Measurements from ENCODE around the gene WIF1. TPM values are rescaled to one million over a fixed set of nuclear protein-coding genes. Genes with fewer than 3 reads are reported as not detected.

WIF1 gene
- total RNA-seq: under 1 TPM; 0.46 to 0.76 TPM
- long read RNA-seq, donor 1: 0 reads
- long read RNA-seq, donor 2: 0 reads

DNA sequence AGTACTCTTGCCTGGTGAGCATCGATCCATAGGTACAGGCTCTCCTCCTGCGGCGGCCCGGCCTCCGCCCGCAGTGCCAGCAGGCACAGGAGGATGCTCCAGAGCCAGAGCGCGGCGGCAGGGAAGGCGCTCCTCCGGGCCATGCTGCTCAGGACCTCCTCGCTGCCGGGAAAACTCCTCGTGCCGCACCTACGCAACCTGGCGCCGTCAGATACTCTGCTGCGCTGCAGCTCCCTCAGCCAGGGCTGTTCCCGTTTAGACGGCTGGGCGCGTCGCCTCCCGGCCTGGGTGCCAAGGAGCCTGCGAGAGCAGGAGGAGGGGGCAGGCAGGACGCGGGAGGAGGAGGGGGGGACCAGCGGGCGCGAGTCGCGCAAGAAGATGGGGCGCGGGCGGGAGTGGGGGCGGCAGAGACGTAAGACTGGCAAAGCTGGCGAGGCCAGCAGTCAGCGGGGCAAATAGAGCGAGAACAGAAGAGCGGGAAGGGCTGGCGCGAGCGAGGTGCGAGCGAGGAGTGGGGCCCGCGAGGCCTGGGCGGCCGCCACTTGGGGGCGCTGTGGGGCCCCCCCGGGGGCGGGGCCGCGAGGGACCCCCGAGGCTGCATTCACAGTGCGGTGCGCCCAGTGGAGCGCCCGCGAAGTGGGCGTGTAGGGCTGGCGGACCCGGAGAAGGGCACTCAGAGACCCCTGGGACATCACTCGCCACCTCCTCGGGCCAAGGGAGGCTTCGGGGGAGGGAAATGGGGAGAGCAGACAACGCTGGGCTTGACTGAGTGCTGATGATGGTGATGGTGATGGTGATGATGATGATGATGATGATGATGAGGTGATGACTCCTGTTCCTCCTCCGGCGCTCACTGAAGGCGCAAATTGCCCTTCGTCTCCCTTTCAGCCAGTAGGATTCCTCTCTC is at the start of gene WIF1:
Gene WIF1 (minus strand): TSS at position 257 of the 907 bp plus-strand sequence. CDS start 114 bp downstream, at position 143.
- peak; percentile 80 for DNase-seq (ENCODE audit: low spot score)
- intact Hi-C loops (cut with DNase I): no loop called here

GRCh38 chr12:65170209-65170881 is 49.2 kb upstream of the WIF1 start:
- peak; percentile 91 for DNase-seq (ENCODE audit: low spot score)
- intact Hi-C loops (cut with DNase I): no loop called here

GRCh38 chr12:65169320-65170208 is 48.5 kb upstream of the WIF1 start, which contains the start of gene LEMD3:
TSS of gene LEMD3 (plus strand) at chr12:65169583. CDS start at chr12:65169597, 14 bp downstream.
- intact Hi-C loops (cut with DNase I): no loop called here
- DNase-seq (ENCODE audit: low spot score): peak; percentile 98

- DNase-seq (ENCODE audit: low spot score): no peak
- intact Hi-C loops (cut with DNase I): no loop called here
Measured at GRCh38 chr12:65168681-65169319, 47.7 kb upstream of the WIF1 start.

- DNase-seq (ENCODE audit: low spot score): no peak
- intact Hi-C loops (cut with DNase I): no loop called here
Measured at GRCh38 chr12:65164774-65165173, 43.7 kb upstream of the WIF1 start.

DNA sequence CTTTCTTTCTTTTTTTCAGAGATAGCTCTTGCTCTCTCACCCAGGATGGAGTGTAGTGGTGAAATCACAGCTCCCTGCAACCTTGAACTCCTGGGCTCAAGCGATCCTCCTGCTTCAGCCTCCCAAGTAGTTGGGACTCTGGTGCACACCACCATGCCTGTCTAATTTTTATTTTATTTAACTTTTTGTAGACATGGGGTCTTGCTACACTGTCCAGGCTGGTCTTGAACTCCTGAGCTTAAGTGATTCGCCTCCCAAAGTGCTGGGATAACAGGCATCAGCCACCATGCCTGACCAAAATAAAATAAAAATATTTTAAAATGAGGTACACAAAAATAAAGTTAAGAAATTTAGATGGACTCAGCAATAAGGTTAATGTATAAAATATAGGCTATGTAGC is 43.1 kb upstream of the WIF1 start:
- no peak for DNase-seq (ENCODE audit: low spot score)
- intact Hi-C loops (cut with DNase I): no loop called here

GRCh38 chr12:65162609-65163008 is 41.5 kb upstream of the WIF1 start:
- intact Hi-C loops (cut with DNase I): no loop called here
- DNase-seq (ENCODE audit: low spot score): no peak

- intact Hi-C loops (cut with DNase I): loop anchor here in 1 of 2 donors (10.0 kb wide), 1 partner anchor 1192 kb away; no protein-coding TSS in a partner anchor
- DNase-seq (ENCODE audit: low spot score): no peak
Measured at GRCh38 chr12:65157091-65157490, 36.0 kb upstream of the WIF1 start.

DNA sequence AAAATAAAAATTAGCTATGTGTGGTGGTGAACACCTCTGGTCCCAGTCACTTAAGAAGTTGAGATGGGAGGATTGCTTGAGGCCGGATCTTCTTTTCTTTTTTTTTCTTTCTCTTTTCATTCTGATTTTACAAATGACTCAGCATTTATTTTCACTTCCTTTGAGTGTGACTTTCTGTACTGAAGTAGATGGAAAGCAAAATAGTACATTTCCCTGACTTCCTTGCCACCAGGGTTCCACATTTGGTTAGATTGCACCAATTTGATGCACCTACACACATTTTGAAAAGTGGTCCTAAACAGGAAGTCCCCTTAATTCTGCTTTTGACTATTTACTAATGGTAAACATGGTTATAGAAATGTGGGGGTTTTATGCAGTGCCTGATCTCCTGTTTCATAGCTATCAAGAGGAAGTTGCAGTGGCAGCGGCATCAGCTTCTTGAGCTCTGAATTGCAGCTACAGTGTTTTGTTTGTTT is 35.3 kb upstream of the WIF1 start:
- DNase-seq (ENCODE audit: low spot score): no peak
- intact Hi-C loops (cut with DNase I): loop anchor here in 1 of 2 donors (10.0 kb wide), 1 partner anchor 1192 kb away; no protein-coding TSS in a partner anchor

DNA sequence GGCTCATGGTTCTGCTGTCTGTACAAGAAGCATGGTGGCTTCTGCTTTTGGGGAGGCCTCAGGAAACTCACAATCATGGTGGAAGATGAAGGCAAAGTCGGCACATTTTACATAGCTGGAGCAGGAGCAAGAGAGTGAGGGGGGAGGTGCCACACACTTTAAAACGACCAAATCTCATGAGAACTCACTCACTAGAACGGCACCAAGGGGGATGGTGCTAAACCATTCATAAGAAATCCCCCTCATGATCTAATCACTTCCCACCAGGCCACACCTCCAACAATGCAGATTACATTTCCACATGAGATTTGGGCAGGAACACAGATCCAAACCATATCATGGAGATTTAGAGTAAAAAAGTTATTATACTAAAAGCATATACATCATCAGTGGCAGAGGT is 34.7 kb upstream of the WIF1 start:
- DNase-seq (ENCODE audit: low spot score): no peak
- intact Hi-C loops (cut with DNase I): loop anchor here in 1 of 2 donors (10.0 kb wide), 1 partner anchor 1191 kb away; no protein-coding TSS in a partner anchor

DNA sequence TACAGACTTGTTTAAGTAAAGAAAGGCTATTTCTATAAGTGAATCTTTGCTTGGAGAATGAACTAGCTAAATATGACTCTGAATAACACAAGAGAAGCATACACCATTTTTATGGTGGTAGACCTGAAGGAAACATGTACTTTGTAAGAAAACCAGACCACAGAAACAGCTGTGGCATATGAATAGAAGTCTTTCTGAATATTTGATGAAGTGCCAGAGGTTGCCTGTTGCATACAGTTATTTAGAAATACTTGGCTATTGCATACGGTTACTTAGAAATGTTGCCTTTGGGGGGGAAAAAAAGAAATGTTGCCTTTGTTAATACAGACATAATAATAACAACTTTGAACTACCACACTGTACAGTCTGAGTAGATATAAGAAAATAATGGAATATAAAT is 31.5 kb upstream of the WIF1 start:
- DNase-seq (ENCODE audit: low spot score): no peak
- intact Hi-C loops (cut with DNase I): loop anchor here in 1 of 2 donors (10.0 kb wide), 1 partner anchor 1188 kb away; no protein-coding TSS in a partner anchor

GRCh38 chr12:65152012-65152411 is 30.9 kb upstream of the WIF1 start:
- intact Hi-C loops (cut with DNase I): loop anchor here in 1 of 2 donors (10.0 kb wide), 1 partner anchor 1187 kb away; no protein-coding TSS in a partner anchor
- no peak for DNase-seq (ENCODE audit: low spot score)

GRCh38 chr12:65147312-65147905 is 26.3 kb upstream of the WIF1 start:
- no peak for DNase-seq (ENCODE audit: low spot score)
- intact Hi-C loops (cut with DNase I): no loop called here

DNA sequence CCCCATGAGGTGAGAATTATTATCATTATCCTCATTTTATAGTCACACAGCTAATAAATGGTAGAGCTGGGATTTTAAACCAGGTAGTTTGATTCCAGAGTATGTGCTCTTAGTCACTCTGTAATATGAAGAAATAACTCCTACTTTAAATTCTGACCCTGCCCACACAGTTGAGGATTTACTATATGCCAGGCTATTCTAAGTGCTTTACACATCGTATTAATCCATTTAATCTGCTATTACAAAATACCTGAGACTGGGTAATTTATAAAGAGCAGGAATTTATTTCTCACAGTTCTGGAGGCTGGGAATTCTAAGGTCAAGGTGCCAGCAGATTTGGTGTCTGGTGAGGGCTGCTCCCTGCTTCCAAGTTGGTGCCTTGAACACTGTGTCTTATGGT is 19.6 kb upstream of the WIF1 start:
- no peak for DNase-seq (ENCODE audit: low spot score)

DNA sequence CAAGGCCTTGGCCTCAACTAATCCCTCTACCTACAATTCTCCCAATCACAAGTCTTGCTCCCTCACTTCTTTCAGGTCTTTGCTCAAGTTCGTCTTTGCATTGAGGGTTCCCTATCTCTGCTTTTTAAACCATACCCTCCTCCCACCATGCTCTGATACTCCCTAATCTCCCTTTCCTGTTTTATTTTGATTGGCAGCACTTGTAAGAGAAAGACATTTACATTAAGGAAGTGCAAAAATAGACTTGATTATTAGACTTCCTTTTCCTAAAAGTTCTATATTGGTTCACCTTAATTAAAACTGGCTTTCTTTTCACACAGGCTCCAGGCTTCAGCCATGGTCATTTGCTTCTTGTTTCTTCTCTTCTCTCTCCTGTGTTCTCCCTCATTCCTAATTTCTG is 18.3 kb upstream of the WIF1 start:
- no peak for DNase-seq (ENCODE audit: low spot score)
- intact Hi-C loops (cut with DNase I): no loop called here

More for the DNA sequence above, 19.6 kb upstream of the WIF1 start:
- intact Hi-C loops (cut with DNase I): no loop called here

GRCh38 chr12:65133879-65134278 is 12.8 kb upstream of the WIF1 start:
- intact Hi-C loops (cut with DNase I): no loop called here
- DNase-seq (ENCODE audit: low spot score): no peak

DNA sequence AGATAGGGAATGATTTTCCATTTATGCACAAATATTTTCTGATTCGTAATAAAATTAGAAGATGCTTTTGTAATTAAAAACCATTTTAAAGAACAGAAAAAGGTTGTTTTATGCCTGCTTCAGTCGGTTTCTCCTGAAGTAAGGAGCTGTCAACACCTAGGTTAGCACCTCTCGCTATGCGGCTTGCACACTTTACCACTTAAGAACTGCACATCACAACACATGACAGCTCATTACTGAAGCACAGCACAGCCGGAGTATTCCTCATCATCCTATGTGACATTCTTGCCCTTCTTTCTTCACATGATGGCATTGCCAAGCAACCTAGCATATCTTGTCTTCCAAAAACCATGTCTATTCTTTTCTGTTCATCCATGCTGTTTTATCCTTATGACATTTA is 5.4 kb upstream of the WIF1 start:
- intact Hi-C loops (cut with DNase I): no loop called here
- DNase-seq (ENCODE audit: low spot score): no peak

DNA sequence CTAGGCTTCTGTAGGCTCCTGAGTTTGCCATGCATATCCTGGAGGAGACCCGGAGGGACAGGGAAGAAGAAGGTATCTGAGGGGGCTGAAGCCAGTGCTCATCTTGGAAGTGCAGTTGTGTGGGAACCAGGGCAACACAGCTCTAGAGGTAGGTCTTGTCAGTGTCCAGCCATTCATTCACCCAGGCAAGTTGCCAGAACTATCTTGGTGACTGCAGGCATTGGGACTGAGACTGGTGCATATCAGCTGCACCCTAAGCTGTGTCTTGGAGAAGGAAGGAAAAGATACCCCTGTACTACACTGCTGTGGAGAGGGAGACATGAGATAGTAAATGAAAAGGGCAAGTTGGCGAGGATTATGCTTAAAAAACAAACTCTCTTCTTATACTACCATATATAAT is 4.9 kb upstream of the WIF1 start:
- intact Hi-C loops (cut with DNase I): no loop called here
- no peak for DNase-seq (ENCODE audit: low spot score)
